HG02610 (cell line): ENCODE measurements around the gene PCGF6.

Experiments used
- ATAC-seq: cut with Tn5 transposase; IDR thresholded peaks from one replicate; pipeline ENCODE4 v1.9.1; 2021; ENCODE audit warnings: mild to moderate bottlenecking, moderate library complexity; ENCODE audit not compliant: unreplicated experiment

PCGF6 gene

GRCh38 chr10:103327906-103328305 lies 23.0 kb downstream of the PCGF6 start:
- ATAC-seq, result no peak

DNA sequence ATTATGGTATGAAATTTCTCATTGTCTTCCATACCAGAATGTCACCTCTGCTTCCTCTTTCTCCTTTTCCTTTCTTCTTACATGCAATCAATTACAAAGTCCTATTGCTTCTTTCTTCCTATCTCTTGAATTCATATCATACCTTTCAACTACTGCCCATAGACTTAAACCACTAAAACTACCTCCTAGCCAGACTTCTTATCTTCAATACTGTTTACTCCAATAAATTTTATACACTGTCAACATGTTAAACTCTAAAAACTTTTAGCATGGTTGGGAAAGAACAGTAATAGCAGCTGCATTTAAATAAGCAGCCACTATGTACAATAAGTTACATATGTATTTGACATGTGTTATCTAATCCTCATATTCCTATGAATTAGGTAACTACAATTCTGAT lies 34.9 kb downstream of the PCGF6 start:
- ATAC-seq, result no peak

- no peak for ATAC-seq
Observed at GRCh38 chr10:103310197-103310596, 40.7 kb downstream of the PCGF6 start.

DNA sequence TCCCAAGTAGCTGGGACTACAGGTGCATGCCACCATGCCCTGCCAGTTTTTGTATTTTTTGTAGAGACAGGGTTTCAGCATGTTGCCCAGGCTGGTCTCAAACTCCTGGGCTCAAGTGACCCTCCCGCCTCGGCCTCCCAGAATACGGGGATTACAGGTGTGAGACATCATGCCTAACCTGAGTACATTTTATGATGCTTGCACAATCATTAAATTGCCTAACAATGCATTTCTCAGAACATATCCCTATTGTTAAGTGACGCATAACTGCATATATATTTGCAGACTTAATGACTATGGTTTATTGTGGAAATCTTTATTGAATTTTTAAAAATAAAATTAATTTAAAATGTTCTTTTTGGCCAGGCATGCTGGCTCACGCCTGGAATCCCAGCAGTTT lies 43.3 kb downstream of the PCGF6 start:
- no peak for ATAC-seq

DNA sequence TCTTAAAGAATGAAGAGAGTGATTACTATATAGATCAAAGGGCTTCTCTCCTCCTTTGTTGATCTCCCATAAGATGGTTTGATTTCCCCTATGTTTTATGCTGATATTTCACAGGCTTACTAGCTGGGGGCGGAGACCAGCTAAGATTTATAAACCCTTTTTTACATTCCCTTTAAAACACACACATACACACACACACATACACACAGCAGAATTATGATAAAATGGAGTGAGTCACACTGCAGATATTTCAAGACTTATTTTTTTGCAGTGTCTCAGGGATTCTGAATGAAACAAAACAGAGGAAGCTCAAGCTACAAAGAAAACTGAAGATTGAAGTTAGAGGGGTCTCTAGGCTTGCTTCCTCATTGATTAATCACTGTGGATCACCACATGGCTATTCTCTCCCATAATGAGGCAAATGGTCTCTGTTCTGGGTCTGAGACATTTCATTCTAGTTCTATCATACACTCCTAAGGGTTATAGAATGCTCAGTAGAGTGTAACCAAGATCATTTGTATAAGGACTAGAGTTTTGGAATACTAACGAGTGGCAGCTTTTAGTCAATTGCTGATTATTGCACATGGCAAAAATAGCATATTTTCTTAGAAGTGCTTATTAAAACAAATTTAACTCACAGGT lies 55.4 kb downstream of the PCGF6 start:
- ATAC-seq, result no peak

GRCh38 chr10:103291588-103291987 lies 59.4 kb downstream of the PCGF6 start:
- ATAC-seq, result no peak

DNA sequence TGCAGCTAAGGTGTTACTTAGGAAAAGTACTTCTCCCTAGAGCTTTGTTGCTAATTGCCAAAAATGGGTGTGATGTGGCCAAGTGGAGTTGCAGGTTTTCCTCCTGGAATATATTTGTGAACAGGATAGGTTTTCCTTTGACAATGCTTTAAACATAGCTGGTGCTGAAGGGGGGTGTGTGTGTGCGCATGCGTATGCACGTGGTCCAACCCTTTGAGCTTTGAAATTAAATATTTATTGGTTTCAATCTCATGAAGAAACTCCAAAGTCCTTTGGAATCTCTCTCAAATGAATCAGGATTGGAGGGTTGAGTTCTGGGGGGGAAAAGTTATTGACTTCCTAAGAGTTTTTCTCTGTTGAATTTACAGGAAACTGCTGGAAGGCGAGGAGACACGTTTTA lies 62.9 kb downstream of the PCGF6 start:
- no peak for ATAC-seq

DNA sequence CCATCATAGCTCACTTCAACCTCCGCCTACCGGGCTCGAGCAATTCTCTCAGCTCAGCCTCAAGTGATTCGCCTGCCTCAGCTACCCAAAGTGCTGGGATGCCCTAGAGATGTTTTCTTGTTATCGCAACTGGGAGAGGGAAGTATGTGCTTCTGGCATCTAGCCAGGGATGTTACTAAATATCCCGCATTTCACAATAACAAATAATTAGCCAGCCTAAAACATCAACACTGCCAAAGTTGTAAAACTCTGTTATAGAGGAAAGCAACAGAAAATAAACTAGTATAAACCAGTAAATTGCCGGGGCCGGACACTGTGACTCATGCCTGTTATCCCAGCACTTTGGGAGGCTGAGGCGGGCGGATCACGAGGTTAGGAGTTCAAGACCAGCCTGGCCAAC lies 66.8 kb downstream of the PCGF6 start:
- no peak for ATAC-seq

DNA sequence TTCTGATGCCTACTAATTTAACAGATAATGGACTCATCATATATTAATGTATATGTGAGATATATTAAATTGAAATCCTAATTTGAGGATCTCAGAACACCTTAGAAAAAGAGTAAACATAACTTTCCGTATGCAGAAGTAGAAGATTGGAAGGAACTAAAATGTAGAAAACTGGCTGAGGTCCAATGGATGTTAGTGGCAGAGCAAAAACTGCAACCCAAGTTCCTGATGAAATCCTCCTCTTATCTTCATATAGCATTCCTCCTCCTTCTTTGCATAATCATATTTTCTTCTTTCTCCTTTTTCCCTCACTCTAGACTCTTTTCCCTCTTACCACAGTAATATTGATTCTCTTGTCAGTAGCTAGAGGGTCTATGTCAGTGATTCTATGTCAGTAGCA lies 68.0 kb downstream of the PCGF6 start:
- ATAC-seq, result no peak

GRCh38 chr10:103281753-103282152 lies 69.2 kb downstream of the PCGF6 start:
- no peak for ATAC-seq

DNA sequence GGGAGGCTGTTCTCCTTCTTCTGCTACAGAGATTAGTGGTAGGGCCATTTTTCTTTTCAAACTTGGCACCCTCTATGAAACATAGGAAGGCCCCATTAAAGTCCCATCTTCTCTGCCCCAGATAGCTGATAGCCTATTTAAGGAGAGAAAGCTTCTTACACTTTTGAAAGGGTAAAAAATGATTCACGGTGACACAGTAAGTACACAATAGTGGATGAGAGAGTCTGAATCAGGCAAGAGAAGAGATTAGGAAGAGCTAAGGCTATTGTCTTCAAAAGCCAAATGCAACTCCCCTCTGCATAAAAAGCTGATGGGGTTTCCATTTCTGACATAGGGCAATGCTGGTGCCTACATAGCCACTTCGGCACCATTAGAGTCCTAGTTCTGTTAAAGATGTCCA lies 70.4 kb downstream of the PCGF6 start:
- ATAC-seq, result no peak

DNA sequence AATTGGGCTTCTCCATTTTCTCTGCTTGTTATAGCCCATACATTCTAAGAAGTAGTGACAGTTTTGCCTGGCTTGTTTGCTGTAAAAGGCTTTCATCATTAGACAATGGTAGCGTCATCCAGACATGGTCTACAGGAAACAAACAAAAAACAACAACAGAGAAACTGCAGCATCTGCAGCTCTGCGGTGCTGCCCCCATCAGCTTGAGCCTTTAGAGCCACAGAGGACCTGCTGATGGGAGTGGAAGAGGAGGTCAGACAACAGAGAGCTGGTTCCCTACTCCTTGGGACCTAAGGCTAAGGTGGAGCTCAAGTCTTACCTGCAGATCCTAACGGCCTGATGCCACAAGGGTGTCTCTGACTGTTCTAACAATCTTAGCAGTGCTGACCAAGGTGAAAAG lies 70.9 kb downstream of the PCGF6 start:
- ATAC-seq, result no peak

GRCh38 chr10:103278862-103279298 lies 72.1 kb downstream of the PCGF6 start:
- no peak for ATAC-seq

GRCh38 chr10:103278537-103278823 lies 72.5 kb downstream of the PCGF6 start:
- no peak for ATAC-seq

GRCh38 chr10:103277713-103278536 lies 73.0 kb downstream of the PCGF6 start:
- ATAC-seq, result no peak

GRCh38 chr10:103276896-103277712 lies 73.8 kb downstream of the PCGF6 start, which contains the start of gene INA:
Gene INA, plus strand, starts transcription at chr10:103277138. Its CDS starts 74 bp downstream, at chr10:103277212.
- ATAC-seq, result no peak

DNA sequence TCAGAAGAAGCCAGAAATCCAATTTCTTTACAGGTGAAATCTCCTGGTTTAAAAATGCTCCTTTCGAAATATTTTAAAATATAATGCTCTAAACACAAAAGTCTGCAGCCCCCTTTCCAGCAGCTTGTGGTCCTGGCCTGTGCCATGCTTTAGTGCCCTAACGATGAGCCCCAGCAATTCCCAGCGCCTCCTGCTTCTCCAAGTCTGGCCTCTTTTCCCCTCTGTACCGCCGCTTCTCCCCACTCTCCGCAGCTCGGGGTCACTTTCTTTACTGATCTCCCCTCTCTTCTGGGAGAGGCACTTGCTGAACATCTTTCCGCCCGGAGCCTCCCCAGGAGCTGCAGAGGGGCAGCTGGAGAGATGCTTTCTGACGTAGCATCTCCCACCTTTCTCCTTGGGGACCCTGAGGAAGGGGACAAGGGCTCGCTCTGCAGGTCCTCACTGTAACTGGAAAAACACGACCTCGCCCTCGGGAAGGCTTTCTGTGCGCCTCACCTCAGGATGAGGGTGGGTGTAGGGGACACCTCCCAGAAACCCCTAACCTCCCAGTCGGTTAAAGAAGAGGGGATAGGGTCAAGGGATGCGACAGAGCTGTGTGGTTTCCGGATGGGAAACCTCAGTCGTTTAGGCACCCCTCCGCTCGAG lies 74.6 kb downstream of the PCGF6 start:
- ATAC-seq, result no peak

- ATAC-seq, result no peak
Observed at GRCh38 chr10:103273041-103273441, 77.9 kb downstream of the PCGF6 start.

DNA sequence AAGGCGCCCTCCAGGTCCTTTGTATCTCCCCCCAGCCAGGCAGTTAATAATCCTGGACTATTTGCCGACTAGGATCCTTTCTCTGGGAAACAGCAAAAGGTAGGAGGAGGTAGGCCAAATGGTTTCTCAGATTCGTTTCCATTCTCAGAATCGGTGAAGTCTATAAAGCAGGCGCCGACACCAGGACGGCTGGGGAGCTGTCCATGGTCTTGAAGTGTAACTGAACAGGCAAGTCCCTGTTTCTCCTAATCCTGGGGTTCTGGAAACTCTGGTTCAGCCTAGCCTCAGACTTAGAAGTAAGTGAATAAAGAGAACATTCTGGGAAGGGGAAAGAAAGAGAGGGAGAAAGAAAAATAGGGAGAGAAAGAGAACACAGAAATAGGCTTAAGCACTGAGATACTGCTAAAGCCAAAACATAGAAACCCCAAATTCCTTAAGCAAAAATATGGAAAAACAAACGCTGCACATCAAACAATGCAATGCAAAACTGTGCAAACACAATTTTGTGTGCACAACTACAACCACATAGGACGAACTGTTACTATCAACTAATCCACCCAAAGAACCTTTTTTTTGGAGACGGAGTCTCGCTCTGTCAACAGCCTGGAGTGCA lies 85.1 kb downstream of the PCGF6 start:
- ATAC-seq, result no peak

- no peak for ATAC-seq
Observed at GRCh38 chr10:103262229-103262628, 88.7 kb downstream of the PCGF6 start.

- no peak for ATAC-seq
Observed at GRCh38 chr10:103259989-103260388, 91.0 kb downstream of the PCGF6 start.
